Measurements from ENCODE around the gene ARHGAP44. TPM values are rescaled to one million over a fixed set of nuclear protein-coding genes. Genes with fewer than 3 reads are reported as not detected.

The ARHGAP44 gene
- total RNA-seq, 1 experiment from 2014 or later = 7.3 TPM

DNA sequence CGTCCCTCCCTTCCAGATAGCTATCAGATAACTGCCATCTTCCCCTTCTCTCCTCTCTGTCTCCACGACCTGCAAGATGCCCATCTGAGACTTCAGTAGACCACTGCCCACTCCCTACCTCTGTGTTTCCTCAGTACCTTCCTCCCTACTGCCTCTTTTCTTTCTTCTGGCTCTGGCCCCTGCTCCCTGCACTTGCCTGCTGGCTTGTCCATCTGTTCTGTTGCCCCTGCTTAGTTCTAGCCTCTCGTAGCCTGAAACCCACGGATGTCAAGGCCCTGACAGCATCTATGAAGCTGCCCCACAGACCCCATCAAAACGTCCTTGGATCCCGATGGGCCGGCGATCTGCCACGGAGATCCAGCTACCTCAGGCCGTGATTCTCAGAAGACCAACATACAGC is 175.5 kb downstream of the ARHGAP44 start:
- TF ChIP-seq TCF7L2 (IDR thresholded peaks at IDR 0.05; ENCODE audit: borderline replicate concordance, extremely low read depth, insufficient read depth, insufficient read length) (no peak), ZFX (IDR thresholded peaks at IDR 0.05) (no peak), JUND (IDR thresholded peaks at IDR 0.05) (no peak), EZH2 (IDR thresholded peaks at IDR 0.05) (no peak), YY1 (IDR thresholded peaks at IDR 0.05; ENCODE audit: extremely low read depth, insufficient replicate concordance, low read depth, low read length) (no peak), RAD21 (IDR thresholded peaks at IDR 0.05; ENCODE audit: low read depth) (no peak), CEBPB (IDR thresholded peaks at IDR 0.05; ENCODE audit: low read depth) (no peak)
- TF ChIP-seq, protein P1, sequence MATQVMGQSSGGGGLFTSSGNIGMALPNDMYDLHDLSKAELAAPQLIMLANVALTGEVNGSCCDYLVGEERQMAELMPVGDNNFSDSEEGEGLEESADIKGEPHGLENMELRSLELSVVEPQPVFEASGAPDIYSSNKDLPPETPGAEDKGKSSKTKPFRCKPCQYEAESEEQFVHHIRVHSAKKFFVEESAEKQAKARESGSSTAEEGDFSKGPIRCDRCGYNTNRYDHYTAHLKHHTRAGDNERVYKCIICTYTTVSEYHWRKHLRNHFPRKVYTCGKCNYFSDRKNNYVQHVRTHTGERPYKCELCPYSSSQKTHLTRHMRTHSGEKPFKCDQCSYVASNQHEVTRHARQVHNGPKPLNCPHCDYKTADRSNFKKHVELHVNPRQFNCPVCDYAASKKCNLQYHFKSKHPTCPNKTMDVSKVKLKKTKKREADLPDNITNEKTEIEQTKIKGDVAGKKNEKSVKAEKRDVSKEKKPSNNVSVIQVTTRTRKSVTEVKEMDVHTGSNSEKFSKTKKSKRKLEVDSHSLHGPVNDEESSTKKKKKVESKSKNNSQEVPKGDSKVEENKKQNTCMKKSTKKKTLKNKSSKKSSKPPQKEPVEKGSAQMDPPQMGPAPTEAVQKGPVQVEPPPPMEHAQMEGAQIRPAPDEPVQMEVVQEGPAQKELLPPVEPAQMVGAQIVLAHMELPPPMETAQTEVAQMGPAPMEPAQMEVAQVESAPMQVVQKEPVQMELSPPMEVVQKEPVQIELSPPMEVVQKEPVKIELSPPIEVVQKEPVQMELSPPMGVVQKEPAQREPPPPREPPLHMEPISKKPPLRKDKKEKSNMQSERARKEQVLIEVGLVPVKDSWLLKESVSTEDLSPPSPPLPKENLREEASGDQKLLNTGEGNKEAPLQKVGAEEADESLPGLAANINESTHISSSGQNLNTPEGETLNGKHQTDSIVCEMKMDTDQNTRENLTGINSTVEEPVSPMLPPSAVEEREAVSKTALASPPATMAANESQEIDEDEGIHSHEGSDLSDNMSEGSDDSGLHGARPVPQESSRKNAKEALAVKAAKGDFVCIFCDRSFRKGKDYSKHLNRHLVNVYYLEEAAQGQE (IDR thresholded peaks at IDR 0.05; ENCODE audit: low read depth) = no peak
- TF ChIP-seq, protein P2, sequence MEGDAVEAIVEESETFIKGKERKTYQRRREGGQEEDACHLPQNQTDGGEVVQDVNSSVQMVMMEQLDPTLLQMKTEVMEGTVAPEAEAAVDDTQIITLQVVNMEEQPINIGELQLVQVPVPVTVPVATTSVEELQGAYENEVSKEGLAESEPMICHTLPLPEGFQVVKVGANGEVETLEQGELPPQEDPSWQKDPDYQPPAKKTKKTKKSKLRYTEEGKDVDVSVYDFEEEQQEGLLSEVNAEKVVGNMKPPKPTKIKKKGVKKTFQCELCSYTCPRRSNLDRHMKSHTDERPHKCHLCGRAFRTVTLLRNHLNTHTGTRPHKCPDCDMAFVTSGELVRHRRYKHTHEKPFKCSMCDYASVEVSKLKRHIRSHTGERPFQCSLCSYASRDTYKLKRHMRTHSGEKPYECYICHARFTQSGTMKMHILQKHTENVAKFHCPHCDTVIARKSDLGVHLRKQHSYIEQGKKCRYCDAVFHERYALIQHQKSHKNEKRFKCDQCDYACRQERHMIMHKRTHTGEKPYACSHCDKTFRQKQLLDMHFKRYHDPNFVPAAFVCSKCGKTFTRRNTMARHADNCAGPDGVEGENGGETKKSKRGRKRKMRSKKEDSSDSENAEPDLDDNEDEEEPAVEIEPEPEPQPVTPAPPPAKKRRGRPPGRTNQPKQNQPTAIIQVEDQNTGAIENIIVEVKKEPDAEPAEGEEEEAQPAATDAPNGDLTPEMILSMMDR (IDR thresholded peaks at IDR 0.05 in 2 of 3, conservative IDR thresholded peaks at IDR 0.05 in 1 of 3; ENCODE audit: borderline replicate concordance in 1 of 3, insufficient read depth in 1 of 3, low read depth in 2 of 3, low read length in 2 of 3) = no peak
- no peak for DNase-seq (ENCODE audit: low read depth, low spot score)
- H3K9me3 ChIP-seq (ENCODE audit: control insufficient read depth in 1 of 2, insufficient read depth in 1 of 2, low read depth in 1 of 2, low read length in 2 of 2) = no peaks in the 10 kb centered on the region
- no peak overlapping the region for H2AFZ ChIP-seq (ENCODE audit: low read depth, low read length, poor library complexity, severe bottlenecking)
- H3K4me3 ChIP-seq (replicated peaks in 1 of 2; ENCODE audit: low read depth in 1 of 2, low read length in 2 of 2) = no peak overlapping the region
- H3K4me2 ChIP-seq (ENCODE audit: low read length) = no peak overlapping the region
- ChIA-PET POLR2A (no interaction called here), CTCF (no interaction called here), RAD21 (ENCODE audit: low non-redundant PET in 1 of 2, low total read pairs in 2 of 2, uncharacterized antibody in 2 of 2, unreplicated experiment in 2 of 2) (no interaction called here)
- intact Hi-C loops (cut with micrococcal nuclease) = no loop called here
- no peak overlapping the region for H3K9ac ChIP-seq (ENCODE audit: low read length)
- H4K20me1 ChIP-seq (ENCODE audit: insufficient read depth) = no peaks in the 10 kb centered on the region
- no peaks in the 10 kb centered on the region for H3K9me2 ChIP-seq (ENCODE audit: insufficient read depth)
- BruUV-seq (replicated peaks) = no TSS peak
- no peaks in the 10 kb centered on the region for H3K36me3 ChIP-seq (ENCODE audit: control insufficient read depth in 1 of 2, insufficient read depth in 2 of 2, low read length in 2 of 2)
- H3K27me3 ChIP-seq (ENCODE audit: insufficient read depth, low read length) = no peaks in the 10 kb centered on the region
- H3K27ac ChIP-seq (ENCODE audit: low read depth, low read length) = no peak overlapping the region
- no peaks in the 10 kb centered on the region for H3K4me1 ChIP-seq (ENCODE audit: control insufficient read depth in 1 of 2, insufficient read depth in 2 of 2, low read length in 2 of 2)
- no peaks in the 10 kb centered on the region for H3K79me2 ChIP-seq (ENCODE audit: insufficient read depth, low read length)
- no peak for ATAC-seq
